ENCODE measurements around the gene DNAJB2.

Gene DNAJB2

GRCh38 chr2:219297766-219298456, 18.7 kb downstream of the DNAJB2 start:
- Histone ChIP-seq H3K9me3 (ENCODE audit: control extremely low read depth in 1 of 5, control insufficient read depth in 4 of 5, insufficient read depth in 2 of 5, low read depth in 1 of 5, low read length in 4 of 5) (no peaks in the 10 kb centered on the region), H3K4me3 (ENCODE audit: control insufficient read depth in 1 of 7, extremely low read depth in 1 of 7, insufficient read depth in 4 of 7, low read depth in 2 of 7, low read length in 6 of 7) (no peak overlapping the region), H3K4me1 (ENCODE audit: control extremely low read depth in 1 of 4, control insufficient read depth in 4 of 4, insufficient read depth in 4 of 4, low read length in 3 of 4) (peaks cover 0 to 14% (median 14%) of the 10 kb centered on the region in 4 experiments), H3K27me3 (replicated peaks in 2 of 5; ENCODE audit: control insufficient read depth in 4 of 5, insufficient read depth in 5 of 5, low read length in 4 of 5) (peaks cover 0 to 42% (median 23%) of the 10 kb centered on the region in 5 experiments), H3K36me3 (ENCODE audit: control insufficient read depth in 4 of 4, insufficient read depth in 4 of 4, low read length in 3 of 4) (no peaks in the 10 kb centered on the region), H3K27ac (ENCODE audit: insufficient read depth in 1 of 2, low read depth in 1 of 2, low read length in 2 of 2, poor library complexity in 1 of 2, severe bottlenecking in 2 of 2) (no peak overlapping the region)
- 88% methylated on average over 11 of the region's 14 CpGs for WGBS (ENCODE audit: insufficient coverage)
- CTCF ChIA-PET, result interaction anchor here (1.1 to 14.8 kb wide), 7 partner anchors 16 to 176 kb away, joined by 3 to 381 read pairs (median 4); partner anchors contain the start of gene DNAJB2
- POLR2A ChIA-PET, result no interaction called here
- no peak for DNase-seq

- H3K36me3 ChIP-seq (ENCODE audit: control insufficient read depth in 4 of 4, insufficient read depth in 4 of 4, low read length in 3 of 4), result no peaks in the 10 kb centered on the region
- peaks cover 0 to 51% (median 25%) of the 10 kb centered on the region in 5 experiments for H3K27me3 ChIP-seq (replicated peaks in 2 of 5; ENCODE audit: control insufficient read depth in 4 of 5, insufficient read depth in 5 of 5, low read length in 4 of 5)
- POLR2A ChIA-PET, result no interaction called here
- no peak overlapping the region for H3K4me3 ChIP-seq (ENCODE audit: control insufficient read depth in 1 of 7, extremely low read depth in 1 of 7, insufficient read depth in 4 of 7, low read depth in 2 of 7, low read length in 6 of 7)
- H3K27ac ChIP-seq (ENCODE audit: insufficient read depth in 1 of 2, low read depth in 1 of 2, low read length in 2 of 2, poor library complexity in 1 of 2, severe bottlenecking in 2 of 2), result no peak overlapping the region
- no peaks in the 10 kb centered on the region for H3K9me3 ChIP-seq (ENCODE audit: control extremely low read depth in 1 of 5, control insufficient read depth in 4 of 5, insufficient read depth in 2 of 5, low read depth in 1 of 5, low read length in 4 of 5)
- CTCF ChIA-PET, result interaction anchor here (0.6 to 14.8 kb wide), 15 partner anchors 9 to 282 kb away, joined by 3 to 381 read pairs (median 4); partner anchors contain the start of genes DNAJB2, NHEJ1 and TUBA4A
- DNase-seq, result peak; percentile 70 to 87 (median 80)
- 19% methylated on average over 13 of the region's 15 CpGs for WGBS (ENCODE audit: insufficient coverage)
- H3K4me1 ChIP-seq (ENCODE audit: control extremely low read depth in 1 of 4, control insufficient read depth in 4 of 4, insufficient read depth in 4 of 4, low read length in 3 of 4), result peaks cover 0 to 14% (median 13%) of the 10 kb centered on the region in 4 experiments
These were observed 19.7 kb downstream of the DNAJB2 start for GRCh38 chr2:219298759-219299371.

- Histone ChIP-seq H3K36me3 (ENCODE audit: control insufficient read depth in 4 of 4, insufficient read depth in 4 of 4, low read length in 3 of 4) (no peaks in the 10 kb centered on the region), H3K4me3 (ENCODE audit: control insufficient read depth in 1 of 7, extremely low read depth in 1 of 7, insufficient read depth in 4 of 7, low read depth in 2 of 7, low read length in 6 of 7) (no peak overlapping the region), H3K4me1 (ENCODE audit: control extremely low read depth in 1 of 4, control insufficient read depth in 4 of 4, insufficient read depth in 4 of 4, low read length in 3 of 4) (peaks cover 0 to 9% (median 8%) of the 10 kb centered on the region in 4 experiments), H3K9me3 (ENCODE audit: control extremely low read depth in 1 of 5, control insufficient read depth in 4 of 5, insufficient read depth in 2 of 5, low read depth in 1 of 5, low read length in 4 of 5) (no peaks in the 10 kb centered on the region), H3K27ac (ENCODE audit: insufficient read depth in 1 of 2, low read depth in 1 of 2, low read length in 2 of 2, poor library complexity in 1 of 2, severe bottlenecking in 2 of 2) (no peak overlapping the region), H3K27me3 (replicated peaks in 2 of 5; ENCODE audit: control insufficient read depth in 4 of 5, insufficient read depth in 5 of 5, low read length in 4 of 5) (peaks cover under 1 to 52% (median 25%) of the 10 kb centered on the region in 5 experiments)
- WGBS (ENCODE audit: insufficient coverage), result 87% methylated on average over 6 of the region's 6 CpGs
- DNase-seq, result no peak
- CTCF ChIA-PET, result interaction anchor here (0.6 to 14.8 kb wide), 17 partner anchors 9 to 282 kb away, joined by 3 to 381 read pairs (median 3); partner anchors contain the start of genes DNAJB2, NHEJ1 and TUBA4A
- POLR2A ChIA-PET, result interaction anchor here (1.0 kb wide), 1 partner anchor 13 kb away, joined by 3 read pairs; no protein-coding TSS in a partner anchor
These were observed 20.2 kb downstream of the DNAJB2 start for GRCh38 chr2:219299372-219299760.

DNA sequence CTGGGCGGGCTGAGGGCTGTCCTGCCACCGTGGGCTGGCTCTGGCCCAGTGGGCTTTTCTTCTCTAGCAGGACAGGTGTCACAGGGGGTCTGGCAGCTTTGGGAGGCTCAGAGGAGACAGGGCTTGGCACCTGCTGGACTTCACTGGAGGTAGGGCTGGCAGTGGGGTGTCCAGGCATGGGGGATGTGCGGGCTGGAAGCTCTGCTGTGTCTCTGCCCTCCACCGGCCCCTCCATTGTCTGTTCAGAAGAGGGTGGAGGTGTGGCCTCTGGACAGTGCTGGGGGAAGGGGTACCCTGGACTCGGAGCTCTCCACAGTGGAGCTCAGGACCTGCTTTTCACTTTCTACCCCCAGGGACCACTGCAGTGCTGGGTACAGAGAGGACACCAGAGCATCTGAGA, 20.9 kb downstream of the DNAJB2 start:
- 93% methylated on average over 2 of the region's 5 CpGs for WGBS (ENCODE audit: insufficient coverage)
- H3K36me3 ChIP-seq (ENCODE audit: control insufficient read depth in 4 of 4, insufficient read depth in 4 of 4, low read length in 3 of 4), result no peaks in the 10 kb centered on the region
- peaks cover 0 to 6% (median 3%) of the 10 kb centered on the region in 4 experiments for H3K4me1 ChIP-seq (ENCODE audit: control extremely low read depth in 1 of 4, control insufficient read depth in 4 of 4, insufficient read depth in 4 of 4, low read length in 3 of 4)
- no peak for DNase-seq
- H3K27ac ChIP-seq (ENCODE audit: insufficient read depth in 1 of 2, low read depth in 1 of 2, low read length in 2 of 2, poor library complexity in 1 of 2, severe bottlenecking in 2 of 2), result no peak overlapping the region
- no peaks in the 10 kb centered on the region for H3K9me3 ChIP-seq (ENCODE audit: control extremely low read depth in 1 of 5, control insufficient read depth in 4 of 5, insufficient read depth in 2 of 5, low read depth in 1 of 5, low read length in 4 of 5)
- peaks cover 3 to 58% (median 25%) of the 10 kb centered on the region in 5 experiments for H3K27me3 ChIP-seq (replicated peaks in 2 of 5; ENCODE audit: control insufficient read depth in 4 of 5, insufficient read depth in 5 of 5, low read length in 4 of 5)
- H3K4me3 ChIP-seq (ENCODE audit: control insufficient read depth in 1 of 7, extremely low read depth in 1 of 7, insufficient read depth in 4 of 7, low read depth in 2 of 7, low read length in 6 of 7), result no peak overlapping the region
- ChIA-PET CTCF (interaction anchor here (0.7 to 14.8 kb wide), 14 partner anchors 13 to 242 kb away, joined by 3 to 381 read pairs (median 5); partner anchors contain the start of genes DNAJB2, NHEJ1 and TUBA4A), POLR2A (interaction anchor here (1.0 kb wide), 1 partner anchor 12 kb away, joined by 3 read pairs; no protein-coding TSS in a partner anchor)

GRCh38 chr2:219302412-219302968, 23.3 kb downstream of the DNAJB2 start:
- ChIA-PET POLR2A (no interaction called here), CTCF (interaction anchor here (1.2 to 14.8 kb wide), 3 partner anchors 10 to 239 kb away, joined by 3 to 381 read pairs (median 16); partner anchors contain the start of gene DNAJB2)
- Histone ChIP-seq H3K9me3 (ENCODE audit: control extremely low read depth in 1 of 5, control insufficient read depth in 4 of 5, insufficient read depth in 2 of 5, low read depth in 1 of 5, low read length in 4 of 5) (no peaks in the 10 kb centered on the region), H3K27ac (ENCODE audit: insufficient read depth in 1 of 2, low read depth in 1 of 2, low read length in 2 of 2, poor library complexity in 1 of 2, severe bottlenecking in 2 of 2) (no peak overlapping the region), H3K36me3 (ENCODE audit: control insufficient read depth in 4 of 4, insufficient read depth in 4 of 4, low read length in 3 of 4) (no peaks in the 10 kb centered on the region), H3K27me3 (replicated peaks in 2 of 5; ENCODE audit: control insufficient read depth in 4 of 5, insufficient read depth in 5 of 5, low read length in 4 of 5) (peaks cover 5 to 73% (median 27%) of the 10 kb centered on the region in 5 experiments), H3K4me1 (ENCODE audit: control extremely low read depth in 1 of 4, control insufficient read depth in 4 of 4, insufficient read depth in 4 of 4, low read length in 3 of 4) (peaks cover 0 to 2% (median 0%) of the 10 kb centered on the region in 4 experiments), H3K4me3 (ENCODE audit: control insufficient read depth in 1 of 7, extremely low read depth in 1 of 7, insufficient read depth in 4 of 7, low read depth in 2 of 7, low read length in 6 of 7) (no peak overlapping the region)
- WGBS (ENCODE audit: insufficient coverage), result 90% methylated on average over 10 of the region's 11 CpGs
- no peak for DNase-seq

GRCh38 chr2:219304223-219304622, 25.1 kb downstream of the DNAJB2 start:
- Histone ChIP-seq H3K27ac (ENCODE audit: insufficient read depth in 1 of 2, low read depth in 1 of 2, low read length in 2 of 2, poor library complexity in 1 of 2, severe bottlenecking in 2 of 2) (no peak overlapping the region), H3K4me1 (ENCODE audit: control extremely low read depth in 1 of 4, control insufficient read depth in 4 of 4, insufficient read depth in 4 of 4, low read length in 3 of 4) (peaks cover 0 to 4% (median 2%) of the 10 kb centered on the region in 4 experiments), H3K9me3 (ENCODE audit: control extremely low read depth in 1 of 5, control insufficient read depth in 4 of 5, insufficient read depth in 2 of 5, low read depth in 1 of 5, low read length in 4 of 5) (no peaks in the 10 kb centered on the region), H3K36me3 (ENCODE audit: control insufficient read depth in 4 of 4, insufficient read depth in 4 of 4, low read length in 3 of 4) (no peaks in the 10 kb centered on the region), H3K27me3 (replicated peaks in 2 of 5; ENCODE audit: control insufficient read depth in 4 of 5, insufficient read depth in 5 of 5, low read length in 4 of 5) (peaks cover 9 to 86% (median 34%) of the 10 kb centered on the region in 5 experiments), H3K4me3 (ENCODE audit: control insufficient read depth in 1 of 7, extremely low read depth in 1 of 7, insufficient read depth in 4 of 7, low read depth in 2 of 7, low read length in 6 of 7) (no peak overlapping the region)
- ChIA-PET CTCF (interaction anchor here (0.9 to 2.6 kb wide), 3 partner anchors 9 to 30 kb away, joined by 3 to 13 read pairs (median 3); no protein-coding TSS in a partner anchor), POLR2A (no interaction called here)
- 64% methylated on average over 1 of the region's 2 CpGs for WGBS (ENCODE audit: insufficient coverage)
- DNase-seq, result no peak
